Caco-2 (cell line): Measurements from ENCODE around the gene CYB561D1. TPM values are rescaled to one million over a fixed set of nuclear protein-coding genes. Genes with fewer than 3 reads are reported as not detected.
"Not testable (repeated sequence)": the region's sequence is repeated elsewhere in the genome, so short reads cannot be mapped to it uniquely, and the experiment has no call there.

ENCODE experiments used
- BruUV-seq: library from RNA; stranded (reverse); fragments of 400-500 nt; replicated peaks from 2 replicates; lab custom pipeline; 2021; lab: Mats Ljungman, UMichigan
- CTCF ChIA-PET: fragments of 300-600 bp; sonication (Branson Sonifier 250); formaldehyde crosslinking; loops from one replicate; lab custom pipeline; 2022; ENCODE audit warnings: antibody characterized with exemption; lab: Charles Lee
- POLR2A ChIA-PET: fragments of 300-600 bp; sonication (Branson Sonifier 250); formaldehyde crosslinking; loops from one replicate; lab custom pipeline; 2022; ENCODE audit warnings: antibody characterized with exemption; lab: Charles Lee
- DNase-seq, 2 experiments: peaks; one replicate each; pipeline versions ENCODE4 v3.0.0 to v3.0.0-alpha.2; 2020 to 2022
- H3K27me3 ChIP-seq: replicated peaks from 2 replicates; pipeline ENCODE4 v1.6.0; 2011; ENCODE audit warnings: low read length; ENCODE audit not compliant: control insufficient read depth, insufficient read depth
- H3K36me3 ChIP-seq: 2 replicates; pipeline ENCODE4 v1.5.1; 2011; ENCODE audit warnings: low read length; ENCODE audit not compliant: control insufficient read depth, insufficient read depth
- H3K4me1 ChIP-seq: fragments of 250-450 bp; sonication (Bioruptor Pico); 2 replicates; pipeline ENCODE4 v1.5.1; 2020; ENCODE audit warnings: mild to moderate bottlenecking
- H3K4me3 ChIP-seq: 2 replicates; pipeline ENCODE4 v1.5.1; 2011; ENCODE audit warnings: low read depth, mild to moderate bottlenecking, control low read depth, low read length
- H3K9me3 ChIP-seq: fragments of 250-450 bp; sonication (Bioruptor Pico); 2 replicates; pipeline ENCODE4 v1.5.1; 2020; ENCODE audit warnings: mild to moderate bottlenecking, moderate library complexity
- H3K27ac Mint-ChIP-seq: one replicate; pipeline ENCODE4 v1.8.0; 2022; ENCODE audit warnings: mixed read lengths; ENCODE audit not compliant: unreplicated experiment
- H3K27me3 Mint-ChIP-seq: one replicate; pipeline ENCODE4 v1.8.0; 2022; ENCODE audit warnings: mixed read lengths; ENCODE audit not compliant: insufficient read depth, unreplicated experiment
- H3K36me3 Mint-ChIP-seq: one replicate; pipeline ENCODE4 v1.8.0; 2022; ENCODE audit warnings: mild to moderate bottlenecking, mixed read lengths; ENCODE audit not compliant: insufficient read depth, unreplicated experiment
- H3K4me1 Mint-ChIP-seq: one replicate; pipeline ENCODE4 v1.8.0; 2022; ENCODE audit warnings: low read depth, mixed read lengths; ENCODE audit not compliant: unreplicated experiment
- H3K4me3 Mint-ChIP-seq: one replicate; pipeline ENCODE4 v1.8.0; 2022; ENCODE audit warnings: mild to moderate bottlenecking, moderate library complexity, mixed read lengths; ENCODE audit not compliant: unreplicated experiment
- H3K9me3 Mint-ChIP-seq: one replicate; pipeline ENCODE4 v1.8.0; 2022; ENCODE audit warnings: mixed read lengths; ENCODE audit not compliant: unreplicated experiment
- CTCF ChIP-seq, 2 experiments: fragments of 200-600 bp in 1 of 2; IDR thresholded peaks; 1 replicate in 1 of 2; 2 replicates in 1 of 2; pipeline versions ENCODE4 v1.5.1 to v1.8.0; 2011 to 2022; ENCODE audit warnings: antibody characterized with exemption in 1 of 2, control low read depth in 1 of 2, inconsistent platforms in 1 of 2, low read depth in 1 of 2, low read length in 1 of 2, mild to moderate bottlenecking in 1 of 2, moderate library complexity in 1 of 2; ENCODE audit not compliant: insufficient read depth in 1 of 2, severe bottlenecking in 1 of 2, unreplicated experiment in 1 of 2
- intact Hi-C: fragments of 100-400 bp; cut with micrococcal nuclease; formaldehyde crosslinking; loops from one replicate; pipeline ENCODE4 v1.10.0; 2022; ENCODE audit not compliant: unreplicated experiment
- total RNA-seq: library from RNA; stranded (reverse); gene quantifications from 2 replicates; pipeline ENCODE4 v1.2.3, GENCODE V29; 2022

Gene CYB561D1
- total RNA-seq, 1 experiment from 2014 or later, result 7.3 TPM

- Mint-ChIP-seq H3K9me3 (no peaks in the 10 kb centered on the region), H3K27me3 (peaks cover 14% of the 10 kb centered on the region), H3K36me3 (no peaks in the 10 kb centered on the region), H3K4me1 (no peaks in the 10 kb centered on the region), H3K27ac (no peak overlapping the region), H3K4me3 (no peak overlapping the region)
- Histone ChIP-seq H3K4me3 (no peak overlapping the region), H3K27me3 (no peaks in the 10 kb centered on the region; the same call in 1 of the 2 replicates), H3K4me1 (no peaks in the 10 kb centered on the region), H3K36me3 (no peaks in the 10 kb centered on the region), H3K9me3 (no peaks in the 10 kb centered on the region)
- no peak for DNase-seq
- no TSS peak for BruUV-seq
- TF ChIP-seq CTCF (IDR thresholded peaks at IDR 0.05; ENCODE audit: insufficient read depth in 1 of 2, low read depth in 1 of 2, low read length in 1 of 2, severe bottlenecking in 1 of 2, unreplicated experiment in 1 of 2), result no peak
- ChIA-PET CTCF (no interaction called here), POLR2A (interaction anchor here (0.6 kb wide), 1 partner anchor 11 kb away, joined by 7 read pairs; no protein-coding TSS in a partner anchor)
- intact Hi-C loops, result no loop called here
These were observed 21.1 kb upstream of the CYB561D1 start for GRCh38 chr1:109472779-109473178.

GRCh38 chr1:109473284-109474057 lies 20.4 kb upstream of the CYB561D1 start:
- H3K9me3 ChIP-seq, H3K4me1 ChIP-seq, H3K27ac Mint-ChIP-seq, BruUV-seq, intact Hi-C loops, H3K36me3 Mint-ChIP-seq, H3K4me3 Mint-ChIP-seq, H3K9me3 Mint-ChIP-seq, POLR2A ChIA-PET, CTCF ChIA-PET, H3K4me1 Mint-ChIP-seq, H3K36me3 ChIP-seq, H3K4me3 ChIP-seq, DNase-seq, H3K27me3 ChIP-seq: not testable (repeated sequence)
- peaks cover 14% of the 10 kb centered on the region for H3K27me3 Mint-ChIP-seq

GRCh38 chr1:109474697-109475096 lies 19.2 kb upstream of the CYB561D1 start:
- peaks cover 17% of the 10 kb centered on the region for H3K27me3 Mint-ChIP-seq
- intact Hi-C loops, result no loop called here
- no peaks in the 10 kb centered on the region for H3K36me3 ChIP-seq
- H3K4me3 Mint-ChIP-seq, result no peak overlapping the region
- H3K4me1 ChIP-seq, result no peaks in the 10 kb centered on the region
- H3K27ac Mint-ChIP-seq, result no peak overlapping the region
- no peaks in the 10 kb centered on the region; the same call in 1 of the 2 replicates for H3K27me3 ChIP-seq
- CTCF ChIA-PET, result no interaction called here
- H3K4me3 ChIP-seq, result no peak overlapping the region
- H3K4me1 Mint-ChIP-seq, result no peaks in the 10 kb centered on the region
- TF ChIP-seq CTCF (IDR thresholded peaks at IDR 0.05; ENCODE audit: insufficient read depth in 1 of 2, low read depth in 1 of 2, low read length in 1 of 2, severe bottlenecking in 1 of 2, unreplicated experiment in 1 of 2), result no peak
- H3K9me3 Mint-ChIP-seq, result no peaks in the 10 kb centered on the region
- no peak for DNase-seq
- POLR2A ChIA-PET, result no interaction called here
- H3K36me3 Mint-ChIP-seq, result no peaks in the 10 kb centered on the region
- H3K9me3 ChIP-seq, result no peaks in the 10 kb centered on the region
- no TSS peak for BruUV-seq
